ENCODE data around the gene B4GALT3.

DNA sequence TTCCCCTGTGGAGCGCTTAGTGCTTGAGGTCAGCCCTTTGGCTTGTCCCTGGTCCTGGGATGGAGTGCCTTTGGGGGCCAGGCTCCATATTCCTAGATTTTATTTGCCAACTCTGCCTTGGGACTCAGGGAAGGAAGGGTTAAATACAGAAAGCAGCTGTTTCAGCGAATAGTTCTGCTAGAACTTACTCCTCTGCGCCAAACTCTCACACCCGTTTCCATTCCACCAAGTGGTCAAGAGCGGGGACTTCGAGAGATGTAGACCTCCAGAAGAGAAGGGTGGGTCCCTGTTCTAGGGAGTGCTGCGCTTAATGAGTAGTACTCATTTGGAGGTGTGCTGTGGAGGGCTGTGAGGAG is 47.8 kb upstream of the B4GALT3 start:
- TF ChIP-seq POLR2A (IDR thresholded peaks at IDR 0.05): no peak
- no peak for TF ChIP-seq CTCF (IDR thresholded peaks at IDR 0.05)
